ENCODE results near the gene GOT1. TPM values are rescaled to one million over a fixed set of nuclear protein-coding genes. Genes with fewer than 3 reads are reported as not detected.

The GOT1 gene
- total and polyA plus RNA-seq, 2 donors (not counting 3 experiments of a cell fraction or from before 2014, with no cell fraction given): 14.4 to 36.3 TPM

GRCh38 chr10:99450156-99450555 lies 19.7 kb upstream of the GOT1 start:
- BruUV-seq (replicated peaks): no TSS peak
- H3K27me3 ChIP-seq (ENCODE audit: control insufficient read depth in 2 of 2, insufficient read depth in 2 of 2, low read length in 2 of 2): peaks cover 50 to 71% of the 10 kb centered on the region in 2 experiments
- TF ChIP-seq GATA2 (IDR thresholded peaks at IDR 0.05; ENCODE audit: insufficient read depth, insufficient read length, low read depth, low read length) (no peak), JUN (IDR thresholded peaks at IDR 0.05; ENCODE audit: borderline replicate concordance, insufficient read depth, insufficient read length, low read depth) (no peak)
- dilution Hi-C loops (cut with MboI; ENCODE audit: extremely low pct_ligation_motif_present, low sequenced_read_pairs): no loop called here
- H3K9me1 ChIP-seq (replicated peaks; ENCODE audit: control insufficient read depth, extremely low read depth, insufficient read depth, low read length): no peaks in the 10 kb centered on the region
- no peaks in the 10 kb centered on the region for H4K20me1 ChIP-seq (replicated peaks; ENCODE audit: control insufficient read depth, extremely low read depth, insufficient read depth, low read length)
- H3K9me3 ChIP-seq (replicated peaks; ENCODE audit: control insufficient read depth, insufficient read depth, low read length): no peaks in the 10 kb centered on the region
- no peak overlapping the region for H2AFZ ChIP-seq (ENCODE audit: low read depth, low read length)
- no peaks in the 10 kb centered on the region for H3K79me2 ChIP-seq (ENCODE audit: control insufficient read depth, insufficient read depth, low read length)
- no peak overlapping the region for H3K4me3 ChIP-seq (replicated peaks in 1 of 3; ENCODE audit: insufficient read depth in 1 of 3, low read depth in 1 of 3, low read length in 3 of 3)
- intact Hi-C loops (cut with micrococcal nuclease): no loop called here
- no peak overlapping the region for H3K9ac ChIP-seq (replicated peaks; ENCODE audit: extremely low read depth, insufficient read depth, low read length)
- no peaks in the 10 kb centered on the region for H3K4me1 ChIP-seq (ENCODE audit: control insufficient read depth, extremely low read depth, insufficient read depth, low read length)
- no peak overlapping the region for H3K4me2 ChIP-seq (ENCODE audit: insufficient read depth, low read length)
- CTCF ChIA-PET: interaction anchor here (1.5 to 3.2 kb wide), 3 partner anchors 9 to 14 kb away, joined by 5 to 23 read pairs (median 5); no protein-coding TSS in a partner anchor
- no peaks in the 10 kb centered on the region for H3K36me3 ChIP-seq (ENCODE audit: control insufficient read depth in 2 of 2, extremely low read depth in 1 of 2, insufficient read depth in 2 of 2, low read length in 2 of 2)
- DNase-seq (ENCODE audit: low read depth, low spot score) (no peak), FAIRE-seq (no peak)
- POLR2A ChIA-PET: no interaction called here
- no peak overlapping the region for H3K27ac ChIP-seq (ENCODE audit: insufficient read depth, low read depth, low read length)

GRCh38 chr10:99449023-99449422 lies 18.6 kb upstream of the GOT1 start:
- ChIA-PET POLR2A (no interaction called here), CTCF (interaction anchor here (1.5 to 3.2 kb wide), 4 partner anchors 11 to 48 kb away, joined by 4 to 23 read pairs (median 5); no protein-coding TSS in a partner anchor)
- BruUV-seq (replicated peaks): no TSS peak

More at GRCh38 chr10:99449023-99449422, 18.6 kb upstream of the GOT1 start:
- H3K27me3 ChIP-seq (ENCODE audit: control insufficient read depth in 2 of 2, insufficient read depth in 2 of 2, low read length in 2 of 2): peaks cover 44 to 65% of the 10 kb centered on the region in 2 experiments
- no peak for FAIRE-seq
- DNase-seq (ENCODE audit: low read depth, low spot score): no peak
- H3K9me3 ChIP-seq (replicated peaks; ENCODE audit: control insufficient read depth, insufficient read depth, low read length): no peaks in the 10 kb centered on the region
- no peaks in the 10 kb centered on the region for H3K79me2 ChIP-seq (ENCODE audit: control insufficient read depth, insufficient read depth, low read length)
- TF ChIP-seq EZH2 (IDR thresholded peaks at IDR 0.05; ENCODE audit: borderline replicate concordance, low read depth, low read length, severe bottlenecking): no peak
- no peak for TF ChIP-seq POLR2AphosphoS5 (IDR thresholded peaks at IDR 0.05; ENCODE audit: insufficient read depth, low read depth, low read length)
- TF ChIP-seq MAX (IDR thresholded peaks at IDR 0.05; ENCODE audit: insufficient read depth, insufficient read length): no peak
- TF ChIP-seq MYC (IDR thresholded peaks at IDR 0.05; ENCODE audit: low read depth, low read length): no peak
- TF ChIP-seq JUN (IDR thresholded peaks at IDR 0.05; ENCODE audit: borderline replicate concordance, insufficient read depth, insufficient read length, low read depth): no peak
- TF ChIP-seq GATA2 (IDR thresholded peaks at IDR 0.05; ENCODE audit: insufficient read depth, insufficient read length, low read depth, low read length): no peak
- TF ChIP-seq POLR2A (IDR thresholded peaks at IDR 0.05; ENCODE audit: low read depth, low read length): no peak
- TF ChIP-seq CTCF (IDR thresholded peaks at IDR 0.05; ENCODE audit: extremely low read depth in 1 of 2, insufficient read depth in 1 of 2, low read depth in 1 of 2, low read length in 2 of 2): no peak
- TF ChIP-seq FOS (IDR thresholded peaks at IDR 0.05; ENCODE audit: borderline replicate concordance, insufficient read depth, low read length): no peak
- H3K4me2 ChIP-seq (ENCODE audit: insufficient read depth, low read length): no peak overlapping the region
- no peak overlapping the region for H3K27ac ChIP-seq (ENCODE audit: insufficient read depth, low read depth, low read length)
- no peaks in the 10 kb centered on the region for H3K36me3 ChIP-seq (ENCODE audit: control insufficient read depth in 2 of 2, extremely low read depth in 1 of 2, insufficient read depth in 2 of 2, low read length in 2 of 2)
- no peak overlapping the region for H3K9ac ChIP-seq (replicated peaks; ENCODE audit: extremely low read depth, insufficient read depth, low read length)
- H3K4me3 ChIP-seq (replicated peaks in 1 of 3; ENCODE audit: insufficient read depth in 1 of 3, low read depth in 1 of 3, low read length in 3 of 3): no peak overlapping the region
- no peaks in the 10 kb centered on the region for H3K9me1 ChIP-seq (replicated peaks; ENCODE audit: control insufficient read depth, extremely low read depth, insufficient read depth, low read length)
- no peaks in the 10 kb centered on the region for H4K20me1 ChIP-seq (replicated peaks; ENCODE audit: control insufficient read depth, extremely low read depth, insufficient read depth, low read length)
- intact Hi-C loops (cut with micrococcal nuclease): loop anchor here (1.0 kb wide), 1 partner anchor 37 kb away; no protein-coding TSS in a partner anchor
- dilution Hi-C loops (cut with MboI; ENCODE audit: extremely low pct_ligation_motif_present, low sequenced_read_pairs): loop anchor here (25.0 kb wide), 1 partner anchor 163 kb away; the partner anchor contains the start of gene SLC25A28
- H2AFZ ChIP-seq (ENCODE audit: low read depth, low read length): no peak overlapping the region
- no peaks in the 10 kb centered on the region for H3K4me1 ChIP-seq (ENCODE audit: control insufficient read depth, extremely low read depth, insufficient read depth, low read length)

All from endothelial cell of umbilical vein (primary cell).